RWPE2 (cell line): Measurements from ENCODE around the gene CDCA3.

Experiments used
- ATAC-seq: fragments of 200-7000 bp; cut with Tn5 transposase; 3 replicates; pipeline ENCODE4 v1.9.1; 2021; ENCODE audit warnings: low read depth
- DNase-seq: peaks from one replicate; pipeline ENCODE4 v3.0.0-alpha.2; 2020; ENCODE audit warnings: low spot score
- H3K27ac ChIP-seq: fragments of 450-650 bp; 2 replicates; pipeline ENCODE4 v1.5.1; 2017; ENCODE audit warnings: mild to moderate bottlenecking; ENCODE audit not compliant: poor library complexity, severe bottlenecking
- H3K27me3 ChIP-seq: fragments of 250-450 bp; sonication (Bioruptor Pico); 2 replicates; pipeline ENCODE4 v1.5.1; 2021; ENCODE audit warnings: mild to moderate bottlenecking, moderate library complexity; ENCODE audit not compliant: insufficient read depth, poor library complexity, severe bottlenecking
- H3K36me3 ChIP-seq: fragments of 250-450 bp; sonication (Bioruptor Pico); 2 replicates; pipeline ENCODE4 v1.5.1; 2020; ENCODE audit warnings: low read depth, mild to moderate bottlenecking, moderate library complexity
- H3K4me1 ChIP-seq: fragments of 250-450 bp; sonication (Bioruptor Pico); 2 replicates; pipeline ENCODE4 v1.5.1; 2021; ENCODE audit warnings: mild to moderate bottlenecking, moderate library complexity; ENCODE audit not compliant: insufficient read depth, poor library complexity, severe bottlenecking
- H3K4me3 ChIP-seq: fragments of 250-450 bp; sonication (Bioruptor Pico); 2 replicates; pipeline ENCODE4 v1.5.1; 2021; ENCODE audit warnings: mild to moderate bottlenecking, moderate library complexity; ENCODE audit not compliant: severe bottlenecking
- H3K9me3 ChIP-seq: fragments of 250-450 bp; sonication (Bioruptor Pico); 2 replicates; pipeline ENCODE4 v1.5.1; 2021; ENCODE audit warnings: mild to moderate bottlenecking, moderate library complexity; ENCODE audit not compliant: severe bottlenecking
- CTCF ChIP-seq: fragments of 450-650 bp; IDR thresholded peaks from one replicate; pipeline ENCODE4 v1.5.1; 2017; ENCODE audit warnings: mild to moderate bottlenecking, moderate library complexity; ENCODE audit not compliant: poor library complexity, severe bottlenecking

Gene CDCA3

GRCh38 chr12:6834254-6834653 is 16.8 kb downstream of the CDCA3 start:
- Histone ChIP-seq H3K27ac (no peak overlapping the region), H3K36me3 (peaks cover 79% of the 10 kb centered on the region), H3K4me3 (no peak overlapping the region), H3K9me3 (no peaks in the 10 kb centered on the region), H3K4me1 (no peaks in the 10 kb centered on the region), H3K27me3 (no peaks in the 10 kb centered on the region)
- ATAC-seq = no peak
- no peak for DNase-seq
- TF ChIP-seq CTCF = no peak

- Histone ChIP-seq H3K9me3 (no peaks in the 10 kb centered on the region), H3K27ac (no peak overlapping the region), H3K27me3 (no peaks in the 10 kb centered on the region), H3K4me1 (no peaks in the 10 kb centered on the region), H3K4me3 (no peak overlapping the region), H3K36me3 (peaks cover 72% of the 10 kb centered on the region)
- no peak for DNase-seq
- TF ChIP-seq CTCF = no peak
- no peak for ATAC-seq
Observed at GRCh38 chr12:6833189-6833890, 17.7 kb downstream of the CDCA3 start.

GRCh38 chr12:6832125-6832524 is 19.0 kb downstream of the CDCA3 start:
- Histone ChIP-seq H3K4me3 (no peak overlapping the region), H3K27me3 (no peaks in the 10 kb centered on the region), H3K36me3 (peaks cover 62% of the 10 kb centered on the region), H3K9me3 (no peaks in the 10 kb centered on the region), H3K4me1 (peaks cover 2% of the 10 kb centered on the region), H3K27ac (no peak overlapping the region)
- ATAC-seq = no peak
- DNase-seq = no peak
- TF ChIP-seq CTCF = no peak

GRCh38 chr12:6831450-6831995 is 19.6 kb downstream of the CDCA3 start:
- Histone ChIP-seq H3K4me3 (no peak overlapping the region), H3K36me3 (peaks cover 56% of the 10 kb centered on the region), H3K27ac (no peak overlapping the region), H3K9me3 (no peaks in the 10 kb centered on the region), H3K27me3 (no peaks in the 10 kb centered on the region), H3K4me1 (peaks cover 3% of the 10 kb centered on the region)
- TF ChIP-seq CTCF = no peak
- ATAC-seq = no peak
- DNase-seq = no peak

GRCh38 chr12:6830999-6831398 is 20.1 kb downstream of the CDCA3 start:
- DNase-seq (no peak), ATAC-seq (no peak)
- no peak overlapping the region for H3K27ac ChIP-seq
- H3K27me3 ChIP-seq = no peaks in the 10 kb centered on the region
- peaks cover 50% of the 10 kb centered on the region for H3K36me3 ChIP-seq
- peaks cover 3% of the 10 kb centered on the region for H3K4me1 ChIP-seq
- TF ChIP-seq CTCF = no peak
- no peak overlapping the region for H3K4me3 ChIP-seq
- no peaks in the 10 kb centered on the region for H3K9me3 ChIP-seq
